Fibroblast of lung (primary cell): ENCODE data around the gene DDX19B. TPM values are rescaled to one million over a fixed set of nuclear protein-coding genes. Genes with fewer than 3 reads are reported as not detected.
"Not testable (repeated sequence)": the region's sequence is repeated elsewhere in the genome, so short reads cannot be mapped to it uniquely, and the experiment has no call there.

Experiments used
- DNase-seq, 2 donors: peaks; one replicate each; pipeline versions ENCODE4 v3.0.0 to v3.0.0-alpha.2; 2010; ENCODE audit warnings: low read depth in 2 of 2
- H2AFZ ChIP-seq: 2 replicates; pipeline ENCODE4 v1.5.1; 2012; ENCODE audit warnings: low read length, control low read depth, inconsistent platforms
- H3K27ac ChIP-seq: 2 replicates; pipeline ENCODE4 v1.5.1; 2011; ENCODE audit warnings: low read length, control low read depth; ENCODE audit not compliant: insufficient read depth
- H3K27me3 ChIP-seq: 2 replicates; pipeline ENCODE4 v1.5.1; 2011; ENCODE audit warnings: mild to moderate bottlenecking, low read length; ENCODE audit not compliant: control insufficient read depth, insufficient read depth
- H3K36me3 ChIP-seq: 2 replicates; pipeline ENCODE4 v1.5.1; 2011; ENCODE audit warnings: low read length; ENCODE audit not compliant: control insufficient read depth, insufficient read depth
- H3K4me1 ChIP-seq: 2 replicates; pipeline ENCODE4 v1.5.1; 2011; ENCODE audit warnings: low read length; ENCODE audit not compliant: control insufficient read depth, insufficient read depth; ENCODE audit errors: extremely low read depth
- H3K4me2 ChIP-seq: 2 replicates; pipeline ENCODE4 v1.5.1; 2011; ENCODE audit warnings: low read length, control low read depth; ENCODE audit not compliant: insufficient read depth; ENCODE audit errors: extremely low read depth
- H3K4me3 ChIP-seq, 4 experiments: fragments of 200-600 bp in 1 of 4; sonication (generic) in 1 of 4; replicated peaks in 1 of 4; 2 replicates each; pipeline ENCODE4 v1.5.1; 2011 to 2016; ENCODE audit warnings: low read length in 4 of 4, low read depth in 3 of 4, mild to moderate bottlenecking in 3 of 4, control low read depth in 2 of 4, inconsistent platforms in 1 of 4, mixed read lengths in 1 of 4; ENCODE audit not compliant: insufficient read depth in 1 of 4; ENCODE audit errors: control extremely low read depth in 1 of 4
- H3K79me2 ChIP-seq: 2 replicates; pipeline ENCODE4 v1.5.1; 2012; ENCODE audit warnings: mild to moderate bottlenecking, low read length, inconsistent platforms; ENCODE audit not compliant: control insufficient read depth, insufficient read depth
- H3K9ac ChIP-seq: 2 replicates; pipeline ENCODE4 v1.5.1; 2011; ENCODE audit warnings: mild to moderate bottlenecking, low read length, control low read depth; ENCODE audit not compliant: insufficient read depth
- H3K9me3 ChIP-seq: 2 replicates; pipeline ENCODE4 v1.5.1; 2012; ENCODE audit warnings: low read depth, low read length; ENCODE audit not compliant: control insufficient read depth, insufficient read depth
- H4K20me1 ChIP-seq: 2 replicates; pipeline ENCODE4 v1.5.1; 2011; ENCODE audit warnings: low read length; ENCODE audit not compliant: control insufficient read depth, insufficient read depth; ENCODE audit errors: extremely low read depth
- CTCF ChIP-seq, 2 donors: IDR thresholded peaks in 1 of 2; conservative IDR thresholded peaks in 1 of 2; 1 replicate in 1 of 2; 2 replicates in 1 of 2; pipeline ENCODE4 v1.5.1; 2011 to 2012; ENCODE audit warnings: low read length in 2 of 2, control low read depth in 1 of 2, inconsistent platforms in 1 of 2, low read depth in 1 of 2, mild to moderate bottlenecking in 1 of 2
- EZH2 ChIP-seq: IDR thresholded peaks from 2 replicates; pipeline ENCODE4 v1.5.1; 2012; ENCODE audit warnings: low read length, control low read depth, mild to moderate bottlenecking; ENCODE audit errors: missing control alignments
- polyA plus RNA-seq, 2 donors: library from polyadenylated mRNA; depleted of rRNA in 1 of 2; stranded (reverse) in 1 of 2; unstranded in 1 of 2; fragments of >200 nt; gene quantifications; 2 replicates each; pipeline ENCODE4 v1.2.1, GENCODE V29; 2011 to 2012; ENCODE audit warnings: missing spikeins in 1 of 2
- total RNA-seq: library from RNA; depleted of rRNA; stranded (reverse); fragments of >200 nt; gene quantifications from 2 replicates; pipeline ENCODE4 v1.2.1, GENCODE V29; 2014

Gene DDX19B
- total and polyA plus RNA-seq, 2 donors (not counting 1 experiment from before 2014, with no cell fraction given), result 30.7 to 41.0 TPM

GRCh38 chr16:70270176-70270575, 28.8 kb upstream of the DDX19B start:
- H4K20me1 ChIP-seq, result no peaks in the 10 kb centered on the region
- H2AFZ ChIP-seq, result no peak overlapping the region
- H3K9me3 ChIP-seq, result no peaks in the 10 kb centered on the region
- H3K4me3 ChIP-seq, result no peak overlapping the region
- no peak overlapping the region for H3K9ac ChIP-seq
- H3K79me2 ChIP-seq, result no peaks in the 10 kb centered on the region
- DNase-seq, result no peak
- H3K4me2 ChIP-seq, result no peak overlapping the region
- peaks cover 15% of the 10 kb centered on the region for H3K36me3 ChIP-seq
- H3K27me3 ChIP-seq, result no peaks in the 10 kb centered on the region
- H3K4me1 ChIP-seq, result no peaks in the 10 kb centered on the region
- TF ChIP-seq CTCF (conservative IDR thresholded peaks at IDR 0.05 in 1 of 2, IDR thresholded peaks at IDR 0.05 in 1 of 2; ENCODE audit: low read depth in 1 of 2, low read length in 2 of 2), result no peak
- no peak for TF ChIP-seq EZH2
- no peak overlapping the region for H3K27ac ChIP-seq

- DNase-seq, result no peak
- no peaks in the 10 kb centered on the region for H3K4me1 ChIP-seq
- H3K4me2 ChIP-seq, result no peak overlapping the region
- no peak overlapping the region for H3K27ac ChIP-seq
- H3K36me3 ChIP-seq, result peaks cover 11% of the 10 kb centered on the region
- H3K27me3 ChIP-seq, result no peaks in the 10 kb centered on the region
- H3K9me3 ChIP-seq, result no peaks in the 10 kb centered on the region
- H2AFZ ChIP-seq, result no peak overlapping the region
- no peak for TF ChIP-seq CTCF (conservative IDR thresholded peaks at IDR 0.05 in 1 of 2, IDR thresholded peaks at IDR 0.05 in 1 of 2; ENCODE audit: low read depth in 1 of 2, low read length in 2 of 2)
- TF ChIP-seq EZH2, result no peak
- H3K9ac ChIP-seq, result no peak overlapping the region
- no peak overlapping the region for H3K4me3 ChIP-seq
- no peaks in the 10 kb centered on the region for H4K20me1 ChIP-seq
- no peaks in the 10 kb centered on the region for H3K79me2 ChIP-seq
Observed at GRCh38 chr16:70271696-70272095, 27.3 kb upstream of the DDX19B start.

GRCh38 chr16:70276392-70276791, 22.6 kb upstream of the DDX19B start:
- peaks cover 3% of the 10 kb centered on the region for H3K79me2 ChIP-seq
- no peak for DNase-seq

GRCh38 chr16:70287304-70287971, 11.5 kb upstream of the DDX19B start:
- H3K27ac ChIP-seq, H3K36me3 ChIP-seq, H3K9me3 ChIP-seq, DNase-seq, H3K9ac ChIP-seq, H2AFZ ChIP-seq, H4K20me1 ChIP-seq, H3K4me2 ChIP-seq, H3K4me1 ChIP-seq, H3K27me3 ChIP-seq: not testable (repeated sequence)
- Histone ChIP-seq H3K79me2 (peaks cover 40% of the 10 kb centered on the region), H3K4me3 (peak overlapping the region in 3 of 4 experiments; percentile 1 to 80 (median 67))

More at GRCh38 chr16:70276392-70276791, 22.6 kb upstream of the DDX19B start:
- Histone ChIP-seq H4K20me1 (no peaks in the 10 kb centered on the region), H3K4me3 (no peak overlapping the region), H3K9me3 (no peaks in the 10 kb centered on the region), H2AFZ (no peak overlapping the region), H3K27me3 (no peaks in the 10 kb centered on the region), H3K4me1 (no peaks in the 10 kb centered on the region), H3K9ac (no peak overlapping the region), H3K27ac (no peak overlapping the region), H3K4me2 (no peak overlapping the region), H3K36me3 (peaks cover 12% of the 10 kb centered on the region)
- no peak for TF ChIP-seq CTCF (conservative IDR thresholded peaks at IDR 0.05 in 1 of 2, IDR thresholded peaks at IDR 0.05 in 1 of 2; ENCODE audit: low read depth in 1 of 2, low read length in 2 of 2)
